Measurements from ENCODE around the gene DGKI.

GRCh38 chr7:137862358-137862757 is 15.6 kb upstream of the DGKI start:
- no peak for TF ChIP-seq ZNF274 (IDR thresholded peaks at IDR 0.05; ENCODE audit: low read depth, low read length)
- TF ChIP-seq SUZ12 (IDR thresholded peaks at IDR 0.05; ENCODE audit: extremely low read depth, insufficient read depth, insufficient read length) = no peak
- TF ChIP-seq YY1 (IDR thresholded peaks at IDR 0.05; ENCODE audit: insufficient read depth, insufficient read length) = no peak

Data from NT2/D1 (cell line).